ENCODE results near the gene OCEL1. TPM values are rescaled to one million over a fixed set of nuclear protein-coding genes. Genes with fewer than 3 reads are reported as not detected.

Gene OCEL1
- total and polyA plus RNA-seq, 2 of the 13 experiments (the other 11 are each of a cell fraction or from before 2014, with no cell fraction given): 10.6 to 17.2 TPM

DNA sequence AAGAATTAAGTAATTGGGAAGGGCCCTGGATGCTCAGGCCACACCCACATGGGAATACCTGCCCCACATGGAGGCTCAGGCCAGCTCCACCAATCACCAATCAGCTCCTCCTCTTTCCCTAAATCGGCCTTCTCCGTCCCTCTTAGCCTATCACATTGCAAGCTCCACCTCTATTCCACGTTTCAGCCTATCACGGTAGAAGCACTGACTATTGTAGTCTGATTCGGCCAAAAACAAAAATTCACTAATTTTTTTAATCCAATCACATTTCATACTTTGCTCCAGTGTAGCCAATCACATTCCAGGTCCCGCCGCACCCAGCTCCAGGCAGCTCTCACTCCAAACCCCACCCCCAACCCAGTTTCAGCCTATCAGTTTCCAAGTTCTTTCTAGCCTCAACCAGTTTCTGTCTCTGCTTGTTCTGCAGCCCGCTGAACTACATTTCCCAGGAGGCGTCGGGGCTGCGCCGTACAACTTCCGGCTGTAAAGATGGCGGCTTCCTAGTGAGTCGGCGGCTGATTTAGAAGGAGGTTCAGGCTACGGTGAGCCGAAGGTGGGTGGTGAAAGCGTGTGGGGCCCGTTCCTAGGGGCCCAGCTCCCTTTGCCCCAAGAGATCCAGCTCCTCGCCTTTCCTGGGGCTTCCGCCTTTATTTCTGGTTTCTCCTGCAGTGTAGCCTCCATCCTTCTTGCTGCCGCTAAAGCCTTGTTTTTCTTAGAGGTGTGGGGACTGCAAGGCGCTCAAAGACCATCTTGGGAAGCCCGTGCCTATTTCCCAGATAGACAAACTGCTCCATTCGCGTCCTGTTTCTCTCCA is 41.2 kb downstream of the OCEL1 start, which contains the start of gene BABAM1 (continued):
- TF ChIP-seq NONO (IDR thresholded peaks at IDR 0.05) (no peak), NONO (CRISPR knock-in tag; conservative IDR thresholded peaks at IDR 0.05) (peak; percentile 58; the same call in 1 of the 2 replicates), TRAFD1 (CRISPR knock-in tag; IDR thresholded peaks at IDR 0.05; ENCODE audit: borderline replicate concordance) (no peak), MAF1 (CRISPR knock-in tag; IDR thresholded peaks at IDR 0.05; ENCODE audit: borderline replicate concordance) (no peak), ZNF563 (CRISPR knock-in tag; IDR thresholded peaks at IDR 0.05) (no peak), ZNF20 (CRISPR knock-in tag; IDR thresholded peaks at IDR 0.05) (no peak), ZNF484 (CRISPR knock-in tag; IDR thresholded peaks at IDR 0.05; ENCODE audit: borderline replicate concordance, low read depth) (no peak), TBP (CRISPR knock-in tag; IDR thresholded peaks at IDR 0.05) (no peak), SNAPC4 (CRISPR knock-in tag; IDR thresholded peaks at IDR 0.05) (no peak), HNF1A (IDR thresholded peaks at IDR 0.05; ENCODE audit: low read depth) (no peak), HNF1A (CRISPR knock-in tag; IDR thresholded peaks at IDR 0.05; ENCODE audit: borderline replicate concordance) (no peak; the same call in 1 of the 2 replicates), NFYC (CRISPR knock-in tag; IDR thresholded peaks at IDR 0.05) (peak; percentile 94)
- TF ChIP-seq, protein P1, sequence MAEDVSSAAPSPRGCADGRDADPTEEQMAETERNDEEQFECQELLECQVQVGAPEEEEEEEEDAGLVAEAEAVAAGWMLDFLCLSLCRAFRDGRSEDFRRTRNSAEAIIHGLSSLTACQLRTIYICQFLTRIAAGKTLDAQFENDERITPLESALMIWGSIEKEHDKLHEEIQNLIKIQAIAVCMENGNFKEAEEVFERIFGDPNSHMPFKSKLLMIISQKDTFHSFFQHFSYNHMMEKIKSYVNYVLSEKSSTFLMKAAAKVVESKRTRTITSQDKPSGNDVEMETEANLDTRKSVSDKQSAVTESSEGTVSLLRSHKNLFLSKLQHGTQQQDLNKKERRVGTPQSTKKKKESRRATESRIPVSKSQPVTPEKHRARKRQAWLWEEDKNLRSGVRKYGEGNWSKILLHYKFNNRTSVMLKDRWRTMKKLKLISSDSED (CRISPR knock-in tag; IDR thresholded peaks at IDR 0.05): no peak

All from HepG2 (cell line).